ENCODE results near the gene LCN10.

GRCh38 chr9:136693490-136694162 is 49.1 kb downstream of the LCN10 start:
- TF ChIP-seq CTCF (IDR thresholded peaks at IDR 0.05) (no peak), POLR2A (IDR thresholded peaks at IDR 0.05; ENCODE audit: low read depth) (no peak), EP300 (IDR thresholded peaks at IDR 0.05) (no peak)

Measured in esophagus muscularis mucosa (tissue), 4 donors.